HFFc6 (cell line): ENCODE results near the gene SYNPO2. TPM values are rescaled to one million over a fixed set of nuclear protein-coding genes. Genes with fewer than 3 reads are reported as not detected.

Experiments
- DNase-seq: peaks from one replicate; pipeline ENCODE4 v3.0.0-alpha.2; 2018
- H3K27ac Mint-ChIP-seq: 2 replicates; pipeline ENCODE4 v1.8.0; 2020; ENCODE audit warnings: mild to moderate bottlenecking, mixed read lengths
- H3K27me3 Mint-ChIP-seq: 2 replicates; pipeline ENCODE4 v1.8.0; 2021; ENCODE audit warnings: mild to moderate bottlenecking, moderate library complexity, mixed read lengths; ENCODE audit not compliant: insufficient read depth
- H3K36me3 Mint-ChIP-seq: 2 replicates; pipeline ENCODE4 v1.8.0; 2021; ENCODE audit warnings: low read depth, mixed read lengths
- H3K4me1 Mint-ChIP-seq: 2 replicates; pipeline ENCODE4 v1.8.0; 2020; ENCODE audit warnings: low read depth, mixed read lengths
- H3K4me3 Mint-ChIP-seq: 2 replicates; pipeline ENCODE4 v1.8.0; 2020; ENCODE audit warnings: mild to moderate bottlenecking, moderate library complexity, mixed read lengths
- H3K9me3 Mint-ChIP-seq: 2 replicates; pipeline ENCODE4 v1.8.0; 2020; ENCODE audit warnings: mild to moderate bottlenecking, mixed read lengths
- CTCF ChIP-seq: fragments of 200-600 bp; sonication (generic); IDR thresholded peaks from 2 replicates; pipeline ENCODE4 v1.5.0; 2021; ENCODE audit warnings: antibody characterized with exemption, mild to moderate bottlenecking
- long read RNA-seq: library from polyadenylated mRNA; unstranded; transcript quantifications from one replicate; pipeline ENCODE4 v2.0.0, GENCODE V29; 2019
- total RNA-seq, 6 experiments: library from RNA; stranded (reverse); fragmentation: NEBNext Ultra II Directional; extraction: Animal tissue kit (Norgen Biotek cat#: 25700); gene quantifications; 2 replicates in 1 of 6; 3 replicates in 5 of 6; pipeline ENCODE4 v1.2.3, GENCODE V29; 2021

The SYNPO2 gene
- 10 to 100 TPM; 11.6 to 36.7 (median 12.0) TPM for total RNA-seq
- long read RNA-seq, partial matches to known transcripts: 4 of 17 reads
- long read RNA-seq, other reads (novel, unspliced or antisense): 13 of 17 reads

GRCh38 chr4:118888666-118889311, at the start of gene SYNPO2:
TSS of gene SYNPO2 (plus strand) at chr4:118888854. CDS start at chr4:118889037, 183 bp downstream.
- no peaks in the 10 kb centered on the region for H3K9me3 Mint-ChIP-seq
- TF ChIP-seq CTCF: no peak
- H3K4me1 Mint-ChIP-seq: peaks cover 37% of the 10 kb centered on the region
- peak; percentile 84 for DNase-seq
- H3K4me3 Mint-ChIP-seq: peak within 1 kb of the TSS; percentile 87
- no peaks in the 10 kb centered on the region; the same call in 1 of the 2 replicates for H3K27me3 Mint-ChIP-seq
- H3K36me3 Mint-ChIP-seq: no peaks in the 10 kb centered on the region
- peak within 1 kb of the TSS; percentile 46 for H3K27ac Mint-ChIP-seq

DNA sequence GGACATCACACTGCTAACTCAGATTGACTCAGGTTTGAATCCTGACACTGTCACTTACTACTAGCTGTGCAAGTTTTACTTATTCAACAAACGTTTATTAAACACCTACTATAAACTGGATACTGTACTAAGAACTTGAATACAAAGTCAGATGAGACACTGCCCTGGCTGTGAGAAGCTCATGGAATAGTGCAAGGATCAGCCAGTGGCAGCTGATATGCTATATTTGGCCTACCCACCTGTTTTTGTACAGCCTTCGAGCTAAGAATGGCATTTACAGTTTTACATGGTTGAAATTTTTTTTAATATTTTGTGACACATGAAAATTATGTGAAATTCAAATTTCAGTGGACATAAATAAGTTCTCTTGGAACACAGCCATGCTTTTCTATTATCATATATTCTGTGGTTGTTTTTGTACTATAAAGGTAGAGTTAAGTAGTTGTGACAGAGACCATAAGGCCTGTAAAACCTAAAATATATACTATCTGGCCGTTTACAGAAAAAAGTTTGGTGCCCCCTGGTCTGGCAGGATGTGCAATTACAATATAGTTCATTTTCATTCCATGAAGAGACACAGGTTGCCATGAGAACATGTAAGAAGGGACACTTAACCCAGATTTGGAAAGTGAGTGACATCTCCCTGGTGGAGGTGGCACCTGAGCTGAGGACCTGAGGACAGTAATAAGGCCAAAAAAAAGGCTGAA, 49.3 kb upstream of the SYNPO2 start:
- Mint-ChIP-seq H3K27ac (no peak overlapping the region), H3K27me3 (peaks cover 10% of the 10 kb centered on the region), H3K9me3 (no peaks in the 10 kb centered on the region), H3K36me3 (peaks cover 16% of the 10 kb centered on the region), H3K4me3 (no peak overlapping the region), H3K4me1 (peaks cover 36% of the 10 kb centered on the region)
- no peak for DNase-seq
- TF ChIP-seq CTCF: 0 out of 2 replicates have a peak, but pooled peaks have one; percentile 9

DNA sequence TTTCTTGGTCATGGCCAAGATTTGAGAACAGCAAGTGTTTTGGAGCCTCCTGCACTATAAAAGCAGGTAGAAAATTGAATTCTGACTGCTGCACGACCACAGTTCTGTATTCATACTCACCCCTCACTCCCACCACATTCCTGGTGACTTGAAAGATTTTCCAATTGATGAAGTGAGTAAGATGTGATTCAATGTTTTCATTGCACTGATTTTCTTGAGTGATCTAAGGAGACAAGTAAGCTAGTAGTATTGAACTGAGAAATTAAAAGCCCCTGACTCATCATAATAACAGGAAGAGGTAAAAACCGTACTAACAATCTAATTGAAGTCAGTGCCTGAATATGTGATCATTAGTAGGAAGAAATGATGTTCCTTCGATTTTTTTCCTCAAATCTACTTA, 46.6 kb upstream of the SYNPO2 start:
- TF ChIP-seq CTCF: no peak
- Mint-ChIP-seq H3K4me1 (peaks cover 29% of the 10 kb centered on the region), H3K36me3 (peaks cover 5% of the 10 kb centered on the region; the same call in 1 of the 2 replicates), H3K9me3 (no peaks in the 10 kb centered on the region), H3K27ac (peak overlapping the region; percentile 5), H3K27me3 (no peaks in the 10 kb centered on the region), H3K4me3 (peak overlapping the region; percentile 49)
- peak; percentile 31 for DNase-seq

DNA sequence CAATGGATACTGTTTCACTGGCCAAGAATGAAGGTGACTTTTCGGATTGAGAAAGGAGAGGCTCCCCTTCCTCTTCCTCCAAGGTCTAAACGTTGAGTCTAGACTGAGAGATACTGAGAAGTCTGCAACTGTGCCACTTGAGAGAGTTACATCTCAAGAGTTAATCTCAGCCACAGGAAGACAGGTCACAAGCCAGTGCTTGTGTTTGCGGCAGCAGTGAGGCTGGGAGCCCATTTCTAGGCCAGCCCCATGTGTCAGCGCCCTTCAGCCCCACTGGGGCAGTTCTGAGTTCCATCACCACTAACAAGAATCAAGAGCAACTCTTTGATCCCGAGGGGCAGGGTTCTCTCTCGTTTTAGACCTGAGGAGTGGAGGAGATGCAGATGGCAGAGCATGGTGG, 45.4 kb upstream of the SYNPO2 start:
- Mint-ChIP-seq H3K4me3 (no peak overlapping the region), H3K36me3 (peaks cover 5% of the 10 kb centered on the region; the same call in 1 of the 2 replicates), H3K4me1 (peaks cover 26% of the 10 kb centered on the region), H3K27me3 (no peaks in the 10 kb centered on the region), H3K9me3 (no peaks in the 10 kb centered on the region), H3K27ac (no peak overlapping the region)
- DNase-seq: no peak
- TF ChIP-seq CTCF: no peak

DNA sequence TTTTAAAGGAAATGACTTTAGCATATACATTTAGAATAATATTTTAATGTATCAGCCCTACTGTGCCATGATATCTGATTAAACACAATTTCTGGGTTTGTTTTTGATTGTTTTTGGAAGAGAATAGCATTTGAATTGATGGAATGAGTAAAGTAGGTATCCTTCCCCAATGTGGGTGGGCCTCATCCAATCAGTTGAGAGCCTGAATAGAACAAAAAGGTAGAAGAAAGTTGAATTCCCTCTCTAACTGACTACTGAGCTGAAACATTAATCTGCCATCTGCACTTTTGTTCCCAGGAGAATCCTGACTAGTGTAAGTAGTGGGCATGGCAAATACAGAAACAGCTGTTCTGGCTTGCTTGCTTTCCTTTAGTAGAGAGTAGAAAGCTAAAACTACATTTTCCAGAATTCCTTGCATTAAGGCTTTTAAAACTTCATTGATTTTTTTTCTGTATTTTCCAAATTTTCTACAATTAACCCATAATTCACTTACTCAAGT, 43.1 kb upstream of the SYNPO2 start:
- TF ChIP-seq CTCF: no peak
- no peaks in the 10 kb centered on the region for H3K27me3 Mint-ChIP-seq
- H3K36me3 Mint-ChIP-seq: peaks cover 5% of the 10 kb centered on the region; the same call in 1 of the 2 replicates
- no peaks in the 10 kb centered on the region for H3K9me3 Mint-ChIP-seq
- H3K27ac Mint-ChIP-seq: no peak overlapping the region
- H3K4me3 Mint-ChIP-seq: no peak overlapping the region
- peaks cover 35% of the 10 kb centered on the region for H3K4me1 Mint-ChIP-seq
- no peak for DNase-seq
